ENCODE data around the gene STARD3. TPM values are rescaled to one million over a fixed set of nuclear protein-coding genes. Genes with fewer than 3 reads are reported as not detected.

STARD3 gene
- total and polyA plus RNA-seq, 2 of the 13 experiments (the other 11 are each of a cell fraction or from before 2014, with no cell fraction given): 34.6 to 100 TPM

DNA sequence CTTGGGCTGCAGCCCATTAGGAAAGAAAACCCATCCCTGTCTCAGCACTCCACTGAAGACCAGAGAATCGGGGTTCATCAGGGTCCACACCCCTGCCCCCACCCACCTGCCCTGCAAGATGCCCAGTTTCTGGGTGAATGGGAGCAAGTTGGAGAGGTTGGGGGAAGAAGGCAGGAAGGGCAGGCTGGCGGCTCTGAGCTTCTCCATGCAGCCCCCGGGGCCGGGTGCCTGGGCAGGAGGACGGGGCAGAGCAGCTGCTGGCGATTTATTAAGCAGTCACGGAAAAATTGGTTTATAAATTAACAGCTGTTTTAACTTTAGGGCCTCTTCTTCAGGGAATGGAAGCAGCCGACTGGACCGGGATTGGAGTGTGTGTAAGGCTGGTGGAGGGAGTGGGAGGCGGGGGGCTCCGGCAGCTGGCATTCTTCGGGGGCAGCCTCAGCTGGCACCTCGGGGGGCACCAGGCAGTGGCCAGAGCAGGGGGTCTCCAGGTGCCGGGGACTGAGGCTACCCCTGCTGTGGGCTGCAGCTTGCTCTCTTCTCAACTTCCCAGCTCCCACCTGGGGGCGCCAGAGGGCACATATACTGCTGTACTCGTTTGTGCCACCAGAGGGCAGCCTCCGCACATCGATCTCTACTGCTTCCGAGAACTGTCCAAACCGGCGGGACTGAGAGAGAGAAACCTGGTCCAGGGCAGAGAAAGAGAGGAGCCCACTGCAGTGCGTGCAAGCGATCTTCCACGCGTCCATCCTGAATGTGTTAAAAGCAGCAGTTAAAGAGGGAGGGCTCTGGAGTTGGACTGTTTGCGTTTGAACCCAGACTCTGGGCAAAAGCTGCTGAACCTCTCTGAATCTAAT, 15.2 kb upstream of the STARD3 start (continued):
- no peak for TF ChIP-seq ZSCAN5A (CRISPR knock-in tag; IDR thresholded peaks at IDR 0.05; ENCODE audit: borderline replicate concordance)
- no peak for TF ChIP-seq PRDM15 (CRISPR knock-in tag; IDR thresholded peaks at IDR 0.05)
- TF ChIP-seq FLYWCH1 (CRISPR knock-in tag; IDR thresholded peaks at IDR 0.05): no peak
- no peak for TF ChIP-seq ZNF781 (CRISPR knock-in tag; IDR thresholded peaks at IDR 0.05; ENCODE audit: borderline replicate concordance, not compliant biosample characterization)
- TF ChIP-seq FUBP1 (CRISPR knock-in tag; IDR thresholded peaks at IDR 0.05; ENCODE audit: borderline replicate concordance): no peak
- TF ChIP-seq MYC (CRISPR knock-in tag; IDR thresholded peaks at IDR 0.05; ENCODE audit: borderline replicate concordance): peak; percentile 50; the same call in 1 of the 2 replicates
- no peak for TF ChIP-seq HCFC1 (IDR thresholded peaks at IDR 0.05; ENCODE audit: low read depth, low read length)
- TF ChIP-seq, protein P1, sequence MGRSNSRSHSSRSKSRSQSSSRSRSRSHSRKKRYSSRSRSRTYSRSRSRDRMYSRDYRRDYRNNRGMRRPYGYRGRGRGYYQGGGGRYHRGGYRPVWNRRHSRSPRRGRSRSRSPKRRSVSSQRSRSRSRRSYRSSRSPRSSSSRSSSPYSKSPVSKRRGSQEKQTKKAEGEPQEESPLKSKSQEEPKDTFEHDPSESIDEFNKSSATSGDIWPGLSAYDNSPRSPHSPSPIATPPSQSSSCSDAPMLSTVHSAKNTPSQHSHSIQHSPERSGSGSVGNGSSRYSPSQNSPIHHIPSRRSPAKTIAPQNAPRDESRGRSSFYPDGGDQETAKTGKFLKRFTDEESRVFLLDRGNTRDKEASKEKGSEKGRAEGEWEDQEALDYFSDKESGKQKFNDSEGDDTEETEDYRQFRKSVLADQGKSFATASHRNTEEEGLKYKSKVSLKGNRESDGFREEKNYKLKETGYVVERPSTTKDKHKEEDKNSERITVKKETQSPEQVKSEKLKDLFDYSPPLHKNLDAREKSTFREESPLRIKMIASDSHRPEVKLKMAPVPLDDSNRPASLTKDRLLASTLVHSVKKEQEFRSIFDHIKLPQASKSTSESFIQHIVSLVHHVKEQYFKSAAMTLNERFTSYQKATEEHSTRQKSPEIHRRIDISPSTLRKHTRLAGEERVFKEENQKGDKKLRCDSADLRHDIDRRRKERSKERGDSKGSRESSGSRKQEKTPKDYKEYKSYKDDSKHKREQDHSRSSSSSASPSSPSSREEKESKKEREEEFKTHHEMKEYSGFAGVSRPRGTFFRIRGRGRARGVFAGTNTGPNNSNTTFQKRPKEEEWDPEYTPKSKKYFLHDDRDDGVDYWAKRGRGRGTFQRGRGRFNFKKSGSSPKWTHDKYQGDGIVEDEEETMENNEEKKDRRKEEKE (IDR thresholded peaks at IDR 0.05): no peak
- TF ChIP-seq ZNF615 (CRISPR knock-in tag; IDR thresholded peaks at IDR 0.05; ENCODE audit: borderline replicate concordance): 0 out of 2 replicates have a peak, but pooled peaks have one; percentile 24
- no peak for TF ChIP-seq MZF1 (CRISPR knock-in tag; IDR thresholded peaks at IDR 0.05; ENCODE audit: borderline replicate concordance)
- TF ChIP-seq NFE2L1 (CRISPR knock-in tag; IDR thresholded peaks at IDR 0.05; ENCODE audit: borderline replicate concordance): no peak
- no peak for TF ChIP-seq ZNF382 (CRISPR knock-in tag; IDR thresholded peaks at IDR 0.05; ENCODE audit: borderline replicate concordance)
- TF ChIP-seq MIER3 (CRISPR knock-in tag; IDR thresholded peaks at IDR 0.05; ENCODE audit: borderline replicate concordance): peak; percentile 94; the same call in 1 of the 2 replicates
- TF ChIP-seq, protein P2, sequence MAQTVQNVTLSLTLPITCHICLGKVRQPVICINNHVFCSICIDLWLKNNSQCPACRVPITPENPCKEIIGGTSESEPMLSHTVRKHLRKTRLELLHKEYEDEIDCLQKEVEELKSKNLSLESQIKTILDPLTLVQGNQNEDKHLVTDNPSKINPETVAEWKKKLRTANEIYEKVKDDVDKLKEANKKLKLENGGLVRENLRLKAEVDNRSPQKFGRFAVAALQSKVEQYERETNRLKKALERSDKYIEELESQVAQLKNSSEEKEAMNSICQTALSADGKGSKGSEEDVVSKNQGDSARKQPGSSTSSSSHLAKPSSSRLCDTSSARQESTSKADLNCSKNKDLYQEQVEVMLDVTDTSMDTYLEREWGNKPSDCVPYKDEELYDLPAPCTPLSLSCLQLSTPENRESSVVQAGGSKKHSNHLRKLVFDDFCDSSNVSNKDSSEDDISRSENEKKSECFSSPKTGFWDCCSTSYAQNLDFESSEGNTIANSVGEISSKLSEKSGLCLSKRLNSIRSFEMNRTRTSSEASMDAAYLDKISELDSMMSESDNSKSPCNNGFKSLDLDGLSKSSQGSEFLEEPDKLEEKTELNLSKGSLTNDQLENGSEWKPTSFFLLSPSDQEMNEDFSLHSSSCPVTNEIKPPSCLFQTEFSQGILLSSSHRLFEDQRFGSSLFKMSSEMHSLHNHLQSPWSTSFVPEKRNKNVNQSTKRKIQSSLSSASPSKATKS (CRISPR knock-in tag; IDR thresholded peaks at IDR 0.05): no peak
- TF ChIP-seq ZNF501 (CRISPR knock-in tag; IDR thresholded peaks at IDR 0.05): peak; percentile 71; the same call in 1 of the 2 replicates

Measured in HepG2 (cell line).